ENCODE results near the gene CRYBG3.

CRYBG3 gene

DNA sequence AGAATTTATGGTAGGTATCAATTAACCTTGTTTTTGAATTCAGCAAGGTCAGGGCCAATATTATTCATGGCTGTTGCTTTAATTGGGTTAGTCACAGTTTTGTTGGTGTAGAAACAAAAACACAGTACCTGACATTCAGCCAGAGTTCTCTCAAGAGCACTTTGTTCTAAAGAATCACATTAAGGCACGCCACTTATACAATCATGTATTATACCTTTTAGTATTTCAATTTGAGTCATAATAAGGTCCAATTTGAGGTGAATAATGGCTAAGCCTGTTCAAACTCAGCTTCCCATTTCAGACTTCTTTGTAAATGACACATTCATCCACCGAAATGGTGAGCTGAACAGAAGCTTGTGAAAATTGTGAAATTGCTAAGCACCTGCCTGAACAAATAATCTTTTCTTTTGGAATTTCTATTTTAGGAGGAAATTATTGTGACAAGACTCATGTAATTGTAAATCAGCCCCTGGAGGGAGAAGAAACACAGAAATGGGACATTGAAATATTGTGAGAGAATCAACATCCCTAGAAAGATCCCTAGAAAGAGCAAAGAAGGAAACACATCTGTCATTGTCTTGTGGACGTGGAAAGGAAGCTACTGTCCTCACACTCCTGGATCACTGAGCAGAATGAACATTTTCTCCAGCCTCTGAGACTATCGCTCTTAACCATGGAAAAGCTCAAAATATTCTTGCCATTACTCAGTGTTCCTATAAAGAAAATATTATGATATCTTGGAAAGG is 121.2 kb downstream of the CRYBG3 start:
- DNase-seq (ENCODE audit: low spot score): no peak

DNA sequence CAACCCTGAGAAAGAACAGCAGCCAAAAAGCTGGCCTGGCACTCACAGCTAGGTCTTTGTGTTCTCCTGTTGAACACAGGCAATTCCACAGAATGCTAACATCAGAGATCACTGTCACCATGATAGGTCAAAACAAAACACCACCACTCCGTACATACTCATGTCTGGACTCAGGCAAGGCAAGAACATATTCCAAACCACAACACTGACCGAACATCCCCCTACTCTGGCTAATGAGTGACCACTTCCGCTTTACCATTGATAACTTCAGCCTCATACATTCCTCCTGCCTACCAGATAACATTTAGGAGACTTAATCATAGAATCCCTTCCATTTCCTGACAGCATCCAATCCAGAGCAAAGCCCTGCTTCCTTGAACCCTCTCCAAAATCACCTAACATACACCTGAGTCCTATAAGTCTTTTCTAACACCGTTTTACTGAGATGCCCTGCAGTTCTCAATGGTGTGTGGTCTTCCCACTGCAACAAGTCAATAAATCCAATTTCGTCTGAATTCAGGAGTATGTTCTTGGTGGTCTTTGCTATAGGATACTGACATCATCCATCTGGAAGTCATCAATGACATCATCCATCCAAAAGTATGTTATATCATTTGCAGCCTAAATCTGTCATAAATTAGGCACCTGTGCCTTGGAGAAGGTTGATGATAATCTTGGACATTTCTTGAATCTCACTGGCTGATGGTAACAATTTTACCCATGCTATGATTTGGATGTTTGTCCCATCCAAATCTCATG is 126.7 kb downstream of the CRYBG3 start:
- no peak for DNase-seq (ENCODE audit: low spot score)

DNA sequence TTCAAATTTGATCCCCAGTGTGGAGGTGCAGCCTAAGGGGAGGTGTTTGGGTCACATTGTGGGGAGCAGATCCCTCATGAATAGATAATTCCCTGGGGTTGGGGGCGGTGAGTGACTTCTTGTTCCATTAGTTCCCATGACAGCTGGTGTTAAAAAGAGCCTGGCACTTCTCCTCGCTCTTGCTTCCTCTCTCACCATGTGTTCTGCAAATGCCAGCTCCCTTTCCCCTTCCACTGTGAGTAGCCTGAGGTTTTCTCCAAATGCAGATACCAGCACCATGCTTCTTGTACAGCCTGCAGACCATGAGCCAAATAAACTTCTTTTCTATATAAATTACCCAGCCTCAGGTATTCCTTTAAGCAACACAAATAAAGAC is 127.3 kb downstream of the CRYBG3 start:
- no peak for DNase-seq (ENCODE audit: low spot score)

DNA sequence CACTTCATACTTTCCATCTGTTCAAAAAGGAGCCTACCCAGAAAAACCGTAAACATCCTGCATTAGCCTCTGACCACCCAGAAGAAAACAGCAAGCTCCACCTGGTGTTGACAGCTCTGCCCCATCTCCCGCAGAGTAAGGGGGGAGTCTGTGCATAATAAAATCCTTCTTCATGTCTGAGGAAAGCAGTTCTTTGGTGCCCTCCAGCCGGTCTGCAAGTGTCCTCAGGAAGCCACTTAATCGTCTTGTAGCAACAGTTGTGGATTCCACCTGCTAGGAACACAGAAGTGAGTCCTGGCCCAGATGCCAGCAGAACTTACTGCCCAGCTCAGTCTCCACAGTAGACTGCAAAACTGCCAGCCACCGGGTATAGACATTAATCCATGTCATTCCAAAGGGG is 127.9 kb downstream of the CRYBG3 start:
- DNase-seq (ENCODE audit: low spot score): no peak

DNA sequence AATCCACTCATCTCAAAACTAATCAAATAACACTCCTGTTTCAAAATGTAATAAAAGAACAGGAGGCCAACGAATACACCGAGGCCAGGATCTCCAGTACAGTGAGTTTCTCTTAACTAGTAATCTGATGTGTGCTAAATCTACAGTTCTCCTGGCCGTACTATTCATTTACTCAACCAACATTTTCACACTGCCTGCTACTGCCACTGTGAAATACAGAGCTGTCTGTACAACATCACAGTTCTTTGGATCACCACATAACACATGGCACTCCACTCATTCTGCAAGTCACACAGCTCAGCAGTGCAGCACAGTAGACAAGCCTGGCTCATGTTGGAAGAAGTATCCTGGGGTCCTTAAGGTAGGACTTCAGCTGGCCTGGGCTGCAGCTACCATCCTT is 128.5 kb downstream of the CRYBG3 start:
- no peak for DNase-seq (ENCODE audit: low spot score)

DNA sequence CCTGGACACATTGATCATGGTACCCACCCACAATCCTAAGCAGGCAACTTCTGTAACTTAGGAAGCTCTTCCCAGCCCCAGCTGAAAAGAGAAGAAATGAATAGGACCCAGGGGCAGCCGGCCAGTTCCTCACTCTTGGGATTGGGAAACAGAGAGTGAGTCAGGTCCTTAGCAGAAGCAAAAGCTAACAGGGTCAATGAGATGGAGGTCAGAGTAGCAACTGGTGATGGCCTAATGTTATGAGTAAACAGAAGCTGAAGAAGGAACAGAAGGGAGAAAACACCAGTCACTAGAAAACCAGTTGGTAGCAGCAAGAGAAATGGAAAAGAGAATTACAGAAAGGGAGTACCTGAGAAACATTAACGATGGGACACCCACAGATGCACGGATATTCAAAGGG is 130.5 kb downstream of the CRYBG3 start:
- DNase-seq (ENCODE audit: low spot score): no peak

DNA sequence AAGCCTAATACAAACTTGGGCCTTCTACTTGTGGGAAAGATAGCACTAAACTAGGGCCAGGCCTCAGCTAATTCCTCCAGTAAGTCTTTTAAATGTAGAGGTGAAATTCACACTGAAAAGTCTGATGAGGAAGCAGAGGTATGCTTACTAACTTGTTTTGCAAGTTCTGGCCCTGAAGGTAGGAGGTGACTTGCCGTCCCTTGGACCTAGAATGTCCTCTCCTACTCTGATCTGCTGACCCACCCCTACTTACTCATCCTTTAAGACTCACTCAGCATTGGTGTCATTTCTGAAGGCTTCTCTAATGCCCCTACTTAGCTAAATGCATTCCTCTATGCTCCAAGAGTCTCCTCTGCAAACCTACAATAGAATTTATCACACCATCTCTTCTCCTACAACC is 131.1 kb downstream of the CRYBG3 start:
- no peak for DNase-seq (ENCODE audit: low spot score)

DNA sequence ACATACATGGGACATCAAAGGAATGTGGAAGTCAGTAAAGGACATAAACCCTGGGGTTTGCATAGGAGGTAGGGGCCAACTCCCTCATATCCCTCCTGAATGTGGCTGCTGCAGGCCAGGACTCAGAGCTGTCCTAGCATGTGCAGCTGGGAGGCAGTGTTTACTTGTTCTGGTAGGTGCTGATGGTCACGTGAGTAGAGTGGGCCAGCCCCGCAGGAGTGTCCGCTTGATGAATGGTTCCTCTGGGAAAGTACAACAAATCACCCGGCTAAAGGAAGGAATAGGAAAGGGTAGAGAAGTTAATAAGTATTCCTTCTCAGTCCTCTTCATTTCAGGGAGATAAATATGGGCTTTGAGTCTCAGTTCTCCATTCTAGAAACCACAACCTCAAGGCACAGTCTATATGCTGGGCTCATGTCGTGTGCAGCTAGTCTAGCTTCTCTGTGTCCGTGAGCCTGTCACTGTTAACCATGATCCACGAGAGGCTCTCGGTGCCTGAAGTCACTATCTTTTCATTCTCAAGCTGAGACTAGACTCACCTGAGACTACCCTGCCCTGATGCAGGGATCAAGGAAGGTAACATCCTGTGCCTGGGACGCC is 132.5 kb downstream of the CRYBG3 start:
- DNase-seq (ENCODE audit: low spot score): no peak

DNA sequence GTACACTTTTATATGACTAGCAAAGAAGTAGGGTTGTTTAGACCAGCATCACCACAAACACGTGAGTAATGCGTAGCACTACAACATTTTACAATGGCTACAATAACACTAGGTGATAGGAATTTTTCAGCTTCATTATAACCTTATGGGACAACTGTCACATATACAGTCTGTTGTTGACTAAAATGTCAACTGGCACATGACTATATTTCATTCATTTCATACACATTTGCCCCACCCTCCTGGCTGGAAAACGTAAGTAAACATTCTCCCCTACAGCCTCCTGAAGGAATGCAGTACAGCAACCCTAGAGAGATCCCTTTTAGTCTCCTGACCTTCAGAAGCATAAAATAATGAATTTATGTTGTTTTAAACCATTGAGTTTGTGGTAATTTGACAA is 134.2 kb downstream of the CRYBG3 start:
- no peak for DNase-seq (ENCODE audit: low spot score)

DNA sequence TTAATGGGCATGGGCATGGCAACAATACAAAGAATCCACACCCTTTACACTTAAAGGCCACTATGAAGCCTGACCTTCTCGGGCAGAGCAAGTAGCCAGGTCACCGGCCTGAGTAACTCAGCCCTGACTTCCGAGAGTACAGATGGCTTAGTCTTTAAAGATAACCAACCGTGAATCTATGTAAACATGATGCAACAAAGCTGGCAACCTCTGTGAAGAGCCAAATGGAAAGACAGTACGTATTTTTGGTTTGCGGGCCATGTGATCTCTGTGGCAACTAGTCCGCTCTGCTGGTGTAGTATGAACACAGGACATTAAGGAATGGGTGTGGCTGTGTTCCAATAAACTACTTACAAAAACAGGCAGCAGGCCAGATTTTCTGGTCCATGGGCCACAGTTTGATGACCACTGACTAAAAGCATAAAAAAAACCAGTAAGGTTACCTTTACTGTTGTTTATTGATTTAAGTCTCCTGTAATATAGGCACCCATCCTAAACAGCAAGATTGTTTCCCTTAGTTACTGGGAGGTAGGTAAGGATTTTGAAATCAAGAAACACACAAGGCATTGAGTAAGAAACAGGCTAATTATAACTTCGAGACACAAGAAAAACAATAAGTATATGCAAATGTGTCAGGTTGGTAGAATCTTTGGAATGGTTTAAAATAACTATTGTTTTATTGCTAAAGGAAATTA is 136.0 kb downstream of the CRYBG3 start:
- DNase-seq (ENCODE audit: low spot score): no peak

DNA sequence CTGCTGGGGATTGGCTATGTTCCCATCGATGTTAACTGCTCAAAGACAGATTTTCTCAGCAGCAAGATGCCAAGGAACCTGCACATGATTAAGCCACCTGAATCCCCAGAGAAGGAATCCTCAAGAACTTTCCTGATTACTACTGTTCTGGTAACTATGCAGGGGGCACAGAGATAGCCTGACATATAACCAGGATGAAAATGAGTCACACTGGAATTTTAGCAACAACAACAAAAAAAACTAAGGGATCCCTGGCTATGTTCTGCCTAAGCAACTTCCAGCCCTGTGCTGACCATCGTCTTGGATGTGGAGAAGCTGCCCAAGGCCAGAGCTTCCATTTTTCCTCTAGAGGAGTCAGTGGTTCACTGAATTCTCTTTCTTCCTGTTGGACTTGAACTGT is 136.6 kb downstream of the CRYBG3 start:
- DNase-seq (ENCODE audit: low spot score): no peak

DNA sequence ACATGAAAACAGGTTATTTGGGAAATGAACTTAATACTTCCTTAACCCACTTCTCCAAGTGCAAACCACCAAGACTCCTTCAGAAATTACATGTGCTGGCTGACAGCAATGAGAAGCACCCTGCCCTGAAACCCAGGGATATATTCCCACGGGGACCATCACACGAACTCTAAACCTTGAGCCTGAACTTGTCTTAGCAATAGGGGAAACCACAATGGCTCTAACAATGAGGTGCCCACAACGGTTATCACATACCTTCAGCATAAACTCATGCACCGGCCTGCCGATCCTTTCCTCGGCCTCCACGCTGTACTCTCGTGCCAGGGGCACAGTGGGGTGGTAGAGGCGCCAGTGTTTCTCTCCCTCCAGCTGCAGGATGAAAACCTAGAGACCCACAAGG is 137.0 kb downstream of the CRYBG3 start:
- DNase-seq (ENCODE audit: low spot score): no peak

DNA sequence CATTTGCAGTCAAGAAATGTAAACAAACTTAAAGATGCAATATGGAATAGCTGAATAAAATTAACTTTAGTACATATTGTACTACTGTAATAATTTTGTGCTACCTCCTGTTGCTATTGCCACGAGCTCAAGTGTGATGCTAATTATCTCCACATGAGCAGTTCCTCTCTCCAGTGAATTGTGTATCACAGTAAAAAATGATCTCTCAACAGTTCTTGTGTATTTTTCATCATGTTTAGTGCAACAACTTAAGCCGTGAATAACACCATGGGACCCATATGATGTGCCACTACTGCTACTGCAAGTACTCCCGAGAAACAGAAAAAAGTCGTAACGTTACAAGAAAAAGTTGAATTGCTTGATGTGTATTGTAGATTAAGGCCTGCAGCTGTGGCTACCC is 138.1 kb downstream of the CRYBG3 start:
- no peak for DNase-seq (ENCODE audit: low spot score)

DNA sequence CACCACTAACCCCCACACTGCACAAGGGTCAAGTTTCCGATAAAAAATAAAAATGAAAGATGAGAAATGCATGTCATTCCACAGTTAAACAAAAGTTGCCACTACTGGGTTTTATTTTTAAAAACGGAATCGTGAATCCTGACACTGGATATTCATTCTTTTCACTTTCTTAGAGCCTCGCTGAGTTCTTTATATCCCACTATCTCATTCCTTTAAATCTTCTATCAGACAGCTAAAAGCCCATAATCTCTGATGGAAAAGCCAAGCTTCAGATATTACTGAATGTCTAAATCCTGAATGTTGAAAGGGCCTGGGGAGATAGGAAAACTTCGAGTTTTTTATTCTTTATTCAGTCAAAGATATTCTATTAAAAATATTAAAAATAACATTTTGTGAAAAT is 138.7 kb downstream of the CRYBG3 start:
- no peak for DNase-seq (ENCODE audit: low spot score)

DNA sequence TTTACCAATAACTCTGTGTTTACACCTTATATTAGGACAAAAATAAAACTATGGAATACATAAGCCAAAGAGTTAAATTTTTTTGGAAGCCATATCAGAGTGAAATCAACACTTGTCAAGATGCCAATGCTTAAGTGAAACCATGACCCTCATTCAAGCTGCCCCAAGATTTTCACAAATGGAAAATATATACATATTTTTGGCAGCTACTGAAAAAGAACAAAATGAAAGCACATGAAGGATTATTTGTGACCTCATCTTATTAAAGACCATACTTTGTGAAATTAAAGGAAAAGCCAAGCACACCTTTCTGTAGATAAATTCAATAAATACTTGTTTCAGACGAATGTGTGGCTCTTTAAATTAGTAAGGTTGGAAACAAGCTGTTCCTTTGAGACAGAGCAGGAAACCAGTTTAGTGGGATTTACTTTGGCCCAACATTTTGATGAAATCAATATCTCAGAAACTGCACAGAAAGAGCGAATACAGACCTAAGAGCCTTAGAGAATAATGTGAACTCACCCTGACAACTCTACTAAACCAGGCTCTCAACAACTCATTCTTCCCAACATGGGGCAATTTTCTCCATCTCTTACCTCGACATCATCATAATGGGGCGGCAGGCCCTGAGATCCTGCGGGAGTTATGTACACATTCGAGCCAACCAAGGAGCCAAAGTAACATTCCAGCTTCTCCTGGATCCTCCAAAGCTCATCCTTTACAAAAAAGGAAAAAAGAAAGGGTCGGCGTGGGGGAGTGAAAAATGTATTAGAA is 139.4 kb downstream of the CRYBG3 start:
- no peak for DNase-seq (ENCODE audit: low spot score)

DNA sequence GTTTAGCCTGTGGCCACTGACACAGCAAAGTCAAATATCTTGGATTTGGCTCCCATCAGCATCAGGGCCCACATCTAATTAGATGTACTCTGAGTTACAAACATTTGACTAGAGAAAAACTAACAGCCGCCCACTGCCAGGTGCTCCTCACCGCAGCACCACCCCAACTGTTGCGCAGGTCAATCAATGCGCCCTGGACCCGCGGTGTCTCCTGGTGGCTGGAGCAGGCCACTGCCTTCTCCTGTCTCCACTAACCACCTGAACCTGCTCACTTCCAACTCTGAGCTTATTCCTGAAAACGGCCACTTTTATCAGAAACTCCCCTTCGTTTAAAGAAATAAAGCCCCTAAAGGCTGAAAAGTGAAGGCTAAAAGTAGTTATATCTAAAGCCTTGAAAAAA is 146.2 kb downstream of the CRYBG3 start:
- no peak for DNase-seq (ENCODE audit: low spot score)

DNA sequence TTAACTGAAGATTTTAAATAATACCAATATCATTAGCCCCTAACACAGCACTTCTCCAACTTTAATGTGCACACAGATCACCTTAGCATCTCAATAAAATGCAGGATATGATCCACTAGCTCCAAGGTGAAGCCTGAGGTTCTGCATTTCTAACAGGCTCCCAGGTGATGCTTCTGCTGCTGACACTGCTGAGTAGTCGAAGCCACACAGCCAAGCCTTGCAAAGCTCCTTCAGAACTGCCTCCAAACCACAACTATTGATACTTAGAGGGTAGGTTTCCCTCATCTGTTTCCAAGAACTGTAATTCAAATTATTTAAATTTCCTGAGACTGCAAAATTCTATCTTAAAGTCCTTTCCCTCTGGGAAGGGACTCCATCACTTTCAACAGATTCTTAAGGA is 146.6 kb downstream of the CRYBG3 start:
- no peak for DNase-seq (ENCODE audit: low spot score)

DNA sequence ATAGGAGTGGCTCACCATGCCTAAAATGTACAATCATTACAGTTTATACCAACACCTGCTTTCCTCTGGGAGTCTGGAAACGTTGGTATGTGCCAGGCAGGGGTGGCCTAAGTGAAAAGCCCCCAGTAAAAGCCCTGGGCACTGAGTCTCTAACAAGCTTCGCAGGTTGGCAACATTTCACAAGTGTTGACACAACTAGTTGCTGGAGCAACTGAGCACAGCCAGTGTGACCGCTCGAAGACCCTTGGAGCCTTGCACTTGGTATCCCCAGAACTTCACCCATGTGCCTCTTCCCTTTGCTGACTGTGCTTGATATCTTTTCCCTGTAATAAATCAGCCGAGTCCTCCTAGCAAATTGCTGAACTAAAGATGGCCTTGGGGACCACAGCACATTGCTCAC is 147.7 kb downstream of the CRYBG3 start:
- no peak for DNase-seq (ENCODE audit: low spot score)

DNA sequence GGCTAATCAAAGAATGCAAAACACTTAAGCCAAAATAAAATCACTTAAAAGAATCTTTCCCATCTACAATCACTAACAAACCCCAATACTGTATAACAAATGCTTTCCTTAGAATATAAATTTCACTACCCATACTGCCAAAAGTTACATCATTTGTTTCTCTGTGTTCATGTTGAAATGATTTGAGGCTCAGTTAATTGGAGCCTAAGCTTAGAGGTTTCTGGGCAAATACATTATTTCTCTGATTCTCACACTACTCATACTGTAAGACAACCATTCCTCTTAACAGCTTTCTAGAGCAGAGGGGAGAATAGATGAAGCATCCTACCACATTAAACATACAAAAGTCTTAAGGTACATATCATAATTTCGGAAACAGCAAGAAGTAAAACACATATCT is 148.3 kb downstream of the CRYBG3 start:
- DNase-seq (ENCODE audit: low spot score): no peak

DNA sequence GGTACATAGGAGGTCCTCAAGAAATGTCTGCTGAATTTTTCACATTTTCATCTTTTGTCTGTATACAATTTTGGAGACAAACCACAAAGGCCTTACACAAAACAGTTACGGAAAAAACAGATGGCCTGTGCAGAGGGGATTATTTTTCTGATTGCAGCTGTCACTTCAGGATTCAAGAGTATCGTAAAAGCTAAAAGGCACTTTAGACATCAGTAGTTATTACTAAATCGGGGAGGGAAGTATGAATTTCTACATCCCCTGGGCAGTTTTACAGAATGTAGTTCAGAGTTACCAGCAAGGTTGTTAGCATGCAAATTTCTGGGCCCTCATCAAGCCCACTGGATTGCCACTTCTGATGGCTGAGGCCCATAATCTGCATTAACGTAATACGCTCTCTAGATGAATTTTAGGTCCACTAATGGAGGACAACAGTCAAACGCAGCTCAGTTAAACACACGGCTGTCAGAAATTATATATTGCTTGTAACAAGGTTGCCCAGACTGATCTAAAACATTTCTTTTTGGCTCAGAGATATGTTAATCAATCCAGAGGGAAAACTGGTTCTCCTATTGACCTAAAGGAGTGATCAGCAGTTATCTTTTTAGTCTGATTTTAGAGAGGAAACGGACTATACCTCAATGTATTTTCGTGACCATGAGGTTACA is 149.3 kb downstream of the CRYBG3 start:
- no peak for DNase-seq (ENCODE audit: low spot score)

Data from SW480 (cell line).